Thyroid gland (tissue), 4 donors: Measurements from ENCODE around the gene NUFIP2. TPM values are rescaled to one million over a fixed set of nuclear protein-coding genes. Genes with fewer than 3 reads are reported as not detected.

Experiments used
- DNase-seq, 2 donors: peaks; one replicate each; pipeline ENCODE4 v3.0.0-alpha.2; 2019
- H3K27ac ChIP-seq, 3 donors: fragments of 200-600 bp; sonication (generic); 1 replicate in 2 of 3; 2 replicates in 1 of 3; pipeline ENCODE4 v1.5.1; 2016 to 2019; ENCODE audit warnings: mild to moderate bottlenecking in 1 of 3, moderate library complexity in 1 of 3
- H3K27me3 ChIP-seq: fragments of 200-600 bp; sonication (generic); one replicate; pipeline ENCODE4 v1.5.1; 2019
- H3K36me3 ChIP-seq, 2 donors: fragments of 200-600 bp; sonication (generic); one replicate each; pipeline ENCODE4 v1.5.1; 2016 to 2019
- H3K4me1 ChIP-seq, 2 donors: fragments of 200-600 bp; sonication (generic); one replicate each; pipeline ENCODE4 v1.5.1; 2017 to 2019
- H3K4me3 ChIP-seq, 3 donors: fragments of 200-600 bp; sonication (generic); replicated peaks in 1 of 3; 1 replicate in 2 of 3; 2 replicates in 1 of 3; pipeline ENCODE4 v1.5.1; 2016; ENCODE audit warnings: mild to moderate bottlenecking in 1 of 3
- H3K9me3 ChIP-seq: fragments of 200-600 bp; sonication (generic); one replicate; pipeline ENCODE4 v1.5.1; 2017
- POLR2A ChIP-seq, 2 donors: fragments of 450-650 bp; IDR thresholded peaks; one replicate each; pipeline ENCODE4 v1.6.1; 2017; ENCODE audit warnings: antibody characterized with exemption in 2 of 2, mild to moderate bottlenecking in 2 of 2, moderate library complexity in 1 of 2
- WGBS, 2 donors: methylation state at CpG; one replicate each; pipeline ENCODE4 v1.1.5; 2017; 5-methylcytosine and 5-hydroxymethylcytosine counted together
- intact Hi-C: fragments of 100-400 bp; cut with DNase I; formaldehyde crosslinking; loops from one replicate; pipeline ENCODE4 v1.15.1; 2023
- total RNA-seq, 4 donors: library from RNA; depleted of rRNA; stranded (reverse); fragments of >200 nt; gene quantifications; one replicate each; pipeline ENCODE4 v1.2.3, GENCODE V29; 2016
- TF ChIP-seq, protein P1 (sequence below), 6 experiments: fragments of 200-600 bp in 3 of 6; fragments of 450-650 bp in 3 of 6; sonication (generic) in 3 of 6; IDR thresholded peaks; one replicate each; pipeline ENCODE4 v1.5.1; 2016 to 2019; ENCODE audit warnings: antibody characterized with exemption in 6 of 6, mild to moderate bottlenecking in 2 of 6, inconsistent platforms in 1 of 6, moderate library complexity in 1 of 6

Gene NUFIP2
- total RNA-seq, 4 donors from 2014 or later: 29.9 to 52.3 (median 41.1) TPM

DNA sequence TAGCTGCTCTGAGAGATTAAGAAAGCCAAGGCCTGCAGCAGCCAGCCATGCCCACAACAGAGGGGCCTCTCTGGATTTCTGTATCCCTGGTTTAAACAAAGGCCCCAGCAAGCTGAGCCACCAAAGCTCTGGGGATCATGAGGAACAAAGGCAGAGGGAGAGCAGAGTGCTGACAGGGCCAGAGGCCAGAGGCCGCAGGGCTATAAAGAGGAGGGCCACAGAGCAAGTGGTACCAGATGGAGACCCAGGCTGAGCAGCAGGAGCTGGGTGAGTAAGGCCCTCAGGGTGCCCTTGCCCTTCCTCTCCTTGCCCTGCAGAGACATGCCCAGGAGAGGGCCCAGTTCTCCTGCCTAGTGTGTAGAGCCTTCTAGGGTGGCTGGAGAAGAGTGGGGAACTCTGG, 47.3 kb downstream of the NUFIP2 start, which contains the start of gene CRYBA1:
TSS of gene CRYBA1 (plus strand) at position 232 of the 400 bp plus-strand sequence. CDS start at position 237, 5 bp downstream.
- TF ChIP-seq, protein P1, sequence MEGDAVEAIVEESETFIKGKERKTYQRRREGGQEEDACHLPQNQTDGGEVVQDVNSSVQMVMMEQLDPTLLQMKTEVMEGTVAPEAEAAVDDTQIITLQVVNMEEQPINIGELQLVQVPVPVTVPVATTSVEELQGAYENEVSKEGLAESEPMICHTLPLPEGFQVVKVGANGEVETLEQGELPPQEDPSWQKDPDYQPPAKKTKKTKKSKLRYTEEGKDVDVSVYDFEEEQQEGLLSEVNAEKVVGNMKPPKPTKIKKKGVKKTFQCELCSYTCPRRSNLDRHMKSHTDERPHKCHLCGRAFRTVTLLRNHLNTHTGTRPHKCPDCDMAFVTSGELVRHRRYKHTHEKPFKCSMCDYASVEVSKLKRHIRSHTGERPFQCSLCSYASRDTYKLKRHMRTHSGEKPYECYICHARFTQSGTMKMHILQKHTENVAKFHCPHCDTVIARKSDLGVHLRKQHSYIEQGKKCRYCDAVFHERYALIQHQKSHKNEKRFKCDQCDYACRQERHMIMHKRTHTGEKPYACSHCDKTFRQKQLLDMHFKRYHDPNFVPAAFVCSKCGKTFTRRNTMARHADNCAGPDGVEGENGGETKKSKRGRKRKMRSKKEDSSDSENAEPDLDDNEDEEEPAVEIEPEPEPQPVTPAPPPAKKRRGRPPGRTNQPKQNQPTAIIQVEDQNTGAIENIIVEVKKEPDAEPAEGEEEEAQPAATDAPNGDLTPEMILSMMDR (IDR thresholded peaks at IDR 0.05): no peak
- TF ChIP-seq POLR2A (IDR thresholded peaks at IDR 0.05): no peak
- no peak for DNase-seq
- H3K4me3 ChIP-seq: no peak within 1 kb of the TSS
- H3K36me3 ChIP-seq: no peaks in the 10 kb centered on the region
- H3K9me3 ChIP-seq: no peaks in the 10 kb centered on the region
- WGBS, 2 donors: 86 to 89% methylated on average over 1 of the region's 1 CpG
- no peaks in the 10 kb centered on the region for H3K4me1 ChIP-seq
- intact Hi-C loops: no loop called here
- no peak within 1 kb of the TSS for H3K27ac ChIP-seq
- H3K27me3 ChIP-seq: no peaks in the 10 kb centered on the region

DNA sequence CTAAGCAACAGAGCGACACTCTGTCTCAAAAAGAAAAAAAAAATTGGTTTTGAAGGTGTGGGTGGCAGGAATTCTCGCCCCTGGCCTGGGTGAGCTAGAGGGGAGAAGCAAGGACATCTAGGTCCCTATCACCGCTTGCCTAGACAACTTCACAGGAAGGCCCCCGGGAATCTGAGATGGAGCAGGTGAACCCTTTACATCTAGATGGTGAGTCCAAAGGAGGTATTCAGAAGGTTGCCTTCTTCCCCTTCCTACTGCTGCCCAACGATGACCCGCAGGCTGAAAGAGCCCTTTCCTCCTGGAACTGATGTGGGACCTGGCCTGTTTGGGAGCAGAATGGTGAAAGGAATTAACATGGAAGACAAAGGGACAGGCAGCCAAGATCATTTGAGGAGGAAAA, 48.5 kb downstream of the NUFIP2 start:
- H3K4me3 ChIP-seq: no peak overlapping the region
- H3K36me3 ChIP-seq: no peaks in the 10 kb centered on the region
- H3K9me3 ChIP-seq: no peaks in the 10 kb centered on the region
- intact Hi-C loops: no loop called here
- DNase-seq: no peak
- TF ChIP-seq POLR2A (IDR thresholded peaks at IDR 0.05): no peak
- TF ChIP-seq, protein P1 (IDR thresholded peaks at IDR 0.05): no peak
- no peaks in the 10 kb centered on the region for H3K27me3 ChIP-seq
- no peaks in the 10 kb centered on the region for H3K4me1 ChIP-seq
- H3K27ac ChIP-seq: no peak overlapping the region
- 95 to 96% methylated on average over 5 to 6 of the region's 6 CpGs for WGBS, 2 donors

DNA sequence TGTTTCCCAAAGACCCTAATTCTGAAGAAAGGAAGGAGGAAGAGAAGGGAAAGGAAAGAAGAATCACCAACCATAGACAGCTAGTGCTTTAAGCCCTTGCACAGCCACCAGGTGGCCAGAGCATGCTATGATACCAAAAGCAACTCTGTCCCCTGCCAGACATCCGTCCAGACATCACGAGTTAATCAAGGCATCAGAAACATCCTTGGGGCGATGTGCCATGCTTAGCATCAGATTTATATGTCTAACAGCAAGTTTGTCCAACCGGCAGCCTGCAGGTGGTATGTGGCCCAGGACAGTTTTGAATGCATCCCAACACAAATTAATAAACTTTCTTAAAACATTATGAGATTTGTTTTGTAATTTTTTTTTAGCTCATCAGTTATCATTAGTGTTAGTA, 50.2 kb downstream of the NUFIP2 start:
- H3K36me3 ChIP-seq: no peaks in the 10 kb centered on the region
- 65 to 74% methylated on average over 4 of the region's 4 CpGs for WGBS, 2 donors
- no peaks in the 10 kb centered on the region for H3K4me1 ChIP-seq
- no peak for TF ChIP-seq POLR2A (IDR thresholded peaks at IDR 0.05)
- TF ChIP-seq, protein P1 (IDR thresholded peaks at IDR 0.05): no peak
- no peak for DNase-seq
- H3K27me3 ChIP-seq: no peaks in the 10 kb centered on the region
- intact Hi-C loops: no loop called here
- H3K4me3 ChIP-seq: no peak overlapping the region
- no peaks in the 10 kb centered on the region for H3K9me3 ChIP-seq
- H3K27ac ChIP-seq: no peak overlapping the region

DNA sequence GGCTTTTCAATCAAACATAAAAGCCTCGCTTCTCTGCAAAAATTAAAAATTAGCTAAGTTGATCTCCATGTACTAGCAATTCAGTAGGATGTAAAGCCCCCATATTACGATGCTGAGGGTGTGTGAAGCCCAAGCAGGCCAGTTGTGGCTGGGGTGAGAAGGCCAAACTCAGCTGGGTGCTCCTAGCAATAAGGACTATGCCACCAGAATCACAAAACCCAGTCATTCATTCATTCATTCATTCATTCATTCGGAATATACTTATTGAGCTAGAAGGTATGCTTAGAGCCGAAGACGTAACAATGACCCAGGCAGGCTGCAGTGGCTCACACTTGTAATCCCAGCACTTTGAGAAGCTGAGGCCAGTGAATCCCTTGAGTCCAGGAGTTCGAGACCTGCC, 51.2 kb downstream of the NUFIP2 start:
- no peak overlapping the region for H3K4me3 ChIP-seq
- no peaks in the 10 kb centered on the region for H3K4me1 ChIP-seq
- no peaks in the 10 kb centered on the region for H3K27me3 ChIP-seq
- no peak overlapping the region for H3K27ac ChIP-seq
- DNase-seq: no peak
- no peak for TF ChIP-seq POLR2A (IDR thresholded peaks at IDR 0.05)
- TF ChIP-seq, protein P1 (IDR thresholded peaks at IDR 0.05): no peak
- 94 to 97% methylated on average over 3 to 6 of the region's 6 CpGs for WGBS, 2 donors
- H3K36me3 ChIP-seq: no peaks in the 10 kb centered on the region
- intact Hi-C loops: no loop called here
- H3K9me3 ChIP-seq: no peaks in the 10 kb centered on the region

DNA sequence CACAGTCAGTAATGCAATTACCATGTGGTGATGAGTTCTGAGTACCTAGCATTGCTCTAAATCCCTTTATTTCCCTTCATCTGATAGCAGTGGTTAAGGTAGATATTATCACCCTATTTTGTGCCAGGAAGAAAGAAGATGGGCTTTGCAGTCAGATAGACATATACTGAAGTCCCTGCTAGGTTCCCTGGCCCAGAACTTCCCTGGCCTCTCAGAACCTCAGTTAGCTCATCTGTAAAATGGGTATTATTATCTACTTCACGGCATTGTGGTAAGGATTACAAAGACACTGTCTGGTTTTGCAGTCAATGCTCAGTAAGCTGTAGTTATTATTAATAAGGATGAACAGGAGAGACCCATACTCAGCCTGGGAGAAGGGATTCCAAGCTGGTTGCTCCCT, 51.9 kb downstream of the NUFIP2 start:
- no peaks in the 10 kb centered on the region for H3K36me3 ChIP-seq
- WGBS, 2 donors: 91 to 100% methylated on average over 1 of the region's 1 CpG
- no peak overlapping the region for H3K27ac ChIP-seq
- TF ChIP-seq POLR2A (IDR thresholded peaks at IDR 0.05): no peak
- TF ChIP-seq, protein P1 (IDR thresholded peaks at IDR 0.05): no peak
- H3K9me3 ChIP-seq: no peaks in the 10 kb centered on the region
- intact Hi-C loops: no loop called here
- DNase-seq: no peak
- H3K4me3 ChIP-seq: no peak overlapping the region
- H3K4me1 ChIP-seq: no peaks in the 10 kb centered on the region
- H3K27me3 ChIP-seq: no peaks in the 10 kb centered on the region
